Nephron (organoid): ENCODE results near the gene TUT4.
A peak's percentile ranks its signal among the peaks of the same experiment; 100 is the strongest.

Experiments
- H3K27ac Mint-ChIP-seq, 3 experiments: 2 replicates each; pipeline ENCODE4 v1.8.0; 2020; ENCODE audit warnings: mixed read lengths in 3 of 3, mild to moderate bottlenecking in 2 of 3, moderate library complexity in 1 of 3
- H3K27me3 Mint-ChIP-seq: 2 replicates; pipeline ENCODE4 v1.8.0; 2021; ENCODE audit warnings: low read depth, mild to moderate bottlenecking, moderate library complexity, mixed read lengths
- H3K36me3 Mint-ChIP-seq: 2 replicates; pipeline ENCODE4 v1.8.0; 2020; ENCODE audit warnings: low read depth, mixed read lengths
- H3K4me1 Mint-ChIP-seq: 2 replicates; pipeline ENCODE4 v1.8.0; 2020; ENCODE audit warnings: mixed read lengths
- H3K4me3 Mint-ChIP-seq, 3 experiments: 2 replicates each; pipeline ENCODE4 v1.8.0; 2020; ENCODE audit warnings: mild to moderate bottlenecking in 3 of 3, mixed read lengths in 3 of 3, moderate library complexity in 2 of 3
- H3K9me3 Mint-ChIP-seq: 2 replicates; pipeline ENCODE4 v1.8.0; 2020; ENCODE audit warnings: mixed read lengths
- TF ChIP-seq, protein P1 (sequence below), 3 experiments: fragments of 200-600 bp; sonication (generic); IDR thresholded peaks; one replicate each; pipeline ENCODE4 v1.5.0; 2021; ENCODE audit warnings: antibody characterized with exemption in 3 of 3; ENCODE audit not compliant: unreplicated experiment in 3 of 3

TUT4 gene

DNA sequence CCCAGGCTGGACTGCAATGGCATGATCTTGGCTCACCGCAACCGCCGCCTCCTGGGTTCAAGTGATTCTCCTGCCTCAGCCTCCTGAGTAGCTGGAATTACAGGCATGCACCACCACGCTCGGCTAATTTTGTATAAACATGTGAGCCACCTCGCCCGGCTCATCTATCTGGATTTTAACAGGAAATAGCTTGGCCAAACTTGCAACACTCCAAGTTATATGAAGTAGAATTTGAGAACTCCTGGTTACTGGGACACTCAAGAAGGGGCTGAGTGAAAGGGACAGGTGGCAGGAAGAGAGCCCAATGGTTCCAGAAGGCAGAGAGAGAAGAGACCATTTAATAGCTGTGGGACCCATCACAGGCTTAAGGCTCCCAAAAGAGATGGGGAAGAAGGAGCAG lies 46.3 kb upstream of the TUT4 start:
- H3K4me3 Mint-ChIP-seq = peak overlapping the region; percentile 42 to 67 (median 44)
- no peaks in the 10 kb centered on the region for H3K9me3 Mint-ChIP-seq
- no peaks in the 10 kb centered on the region for H3K27me3 Mint-ChIP-seq
- TF ChIP-seq, protein P1, sequence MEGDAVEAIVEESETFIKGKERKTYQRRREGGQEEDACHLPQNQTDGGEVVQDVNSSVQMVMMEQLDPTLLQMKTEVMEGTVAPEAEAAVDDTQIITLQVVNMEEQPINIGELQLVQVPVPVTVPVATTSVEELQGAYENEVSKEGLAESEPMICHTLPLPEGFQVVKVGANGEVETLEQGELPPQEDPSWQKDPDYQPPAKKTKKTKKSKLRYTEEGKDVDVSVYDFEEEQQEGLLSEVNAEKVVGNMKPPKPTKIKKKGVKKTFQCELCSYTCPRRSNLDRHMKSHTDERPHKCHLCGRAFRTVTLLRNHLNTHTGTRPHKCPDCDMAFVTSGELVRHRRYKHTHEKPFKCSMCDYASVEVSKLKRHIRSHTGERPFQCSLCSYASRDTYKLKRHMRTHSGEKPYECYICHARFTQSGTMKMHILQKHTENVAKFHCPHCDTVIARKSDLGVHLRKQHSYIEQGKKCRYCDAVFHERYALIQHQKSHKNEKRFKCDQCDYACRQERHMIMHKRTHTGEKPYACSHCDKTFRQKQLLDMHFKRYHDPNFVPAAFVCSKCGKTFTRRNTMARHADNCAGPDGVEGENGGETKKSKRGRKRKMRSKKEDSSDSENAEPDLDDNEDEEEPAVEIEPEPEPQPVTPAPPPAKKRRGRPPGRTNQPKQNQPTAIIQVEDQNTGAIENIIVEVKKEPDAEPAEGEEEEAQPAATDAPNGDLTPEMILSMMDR (IDR thresholded peaks at IDR 0.05; ENCODE audit: unreplicated experiment in 3 of 3) = no peak
- H3K36me3 Mint-ChIP-seq = no peaks in the 10 kb centered on the region
- peaks cover 41% of the 10 kb centered on the region for H3K4me1 Mint-ChIP-seq
- peak overlapping the region; percentile 10 to 46 (median 45) for H3K27ac Mint-ChIP-seq

DNA sequence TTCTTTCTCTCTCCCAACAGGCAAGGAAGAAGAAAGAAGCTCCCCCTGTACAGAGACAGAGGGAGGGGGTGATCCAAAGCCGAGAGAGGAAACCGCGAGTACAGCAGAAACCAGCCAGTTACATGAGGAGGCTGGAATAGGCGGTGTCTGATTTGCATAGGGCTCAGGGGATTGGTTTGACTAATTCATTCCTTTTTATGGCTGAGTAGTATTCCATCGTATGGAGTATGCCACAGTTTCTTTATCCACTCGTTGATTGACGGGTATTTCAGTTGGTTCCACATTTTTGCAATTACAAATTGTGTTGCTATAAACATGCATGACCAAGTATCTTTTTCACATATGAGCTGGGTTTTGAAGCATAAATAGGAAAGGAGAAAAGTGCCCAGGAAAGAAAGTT lies 45.8 kb upstream of the TUT4 start:
- H3K9me3 Mint-ChIP-seq = no peaks in the 10 kb centered on the region
- TF ChIP-seq, protein P1 (IDR thresholded peaks at IDR 0.05; ENCODE audit: unreplicated experiment in 3 of 3) = no peak
- no peak overlapping the region for H3K4me3 Mint-ChIP-seq
- H3K27ac Mint-ChIP-seq = no peak overlapping the region
- H3K36me3 Mint-ChIP-seq = no peaks in the 10 kb centered on the region
- H3K27me3 Mint-ChIP-seq = no peaks in the 10 kb centered on the region
- peaks cover 36% of the 10 kb centered on the region for H3K4me1 Mint-ChIP-seq

DNA sequence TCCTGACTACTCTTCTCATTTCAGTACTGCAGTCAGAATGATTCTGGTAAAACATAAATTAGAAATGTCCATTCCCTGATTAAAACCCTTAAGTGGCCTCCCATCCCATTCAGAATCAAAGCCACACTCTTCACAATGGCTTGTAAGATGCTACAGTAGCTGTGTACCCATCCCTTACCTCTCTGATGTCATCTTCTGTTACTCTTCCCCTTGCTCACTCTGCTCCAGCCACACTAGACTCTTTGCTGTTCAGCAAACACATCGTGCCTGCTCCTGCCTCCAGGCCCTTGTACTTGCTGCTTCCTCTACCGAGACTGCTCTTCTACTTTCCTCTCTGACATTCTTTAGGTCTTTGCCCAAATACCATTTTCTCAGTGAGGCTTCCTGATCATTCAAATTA lies 45.0 kb upstream of the TUT4 start:
- TF ChIP-seq, protein P1 (IDR thresholded peaks at IDR 0.05; ENCODE audit: unreplicated experiment in 3 of 3) = no peak
- Mint-ChIP-seq H3K4me1 (peaks cover 30% of the 10 kb centered on the region), H3K27ac (no peak overlapping the region), H3K9me3 (no peaks in the 10 kb centered on the region), H3K36me3 (no peaks in the 10 kb centered on the region), H3K27me3 (no peaks in the 10 kb centered on the region), H3K4me3 (no peak overlapping the region)

DNA sequence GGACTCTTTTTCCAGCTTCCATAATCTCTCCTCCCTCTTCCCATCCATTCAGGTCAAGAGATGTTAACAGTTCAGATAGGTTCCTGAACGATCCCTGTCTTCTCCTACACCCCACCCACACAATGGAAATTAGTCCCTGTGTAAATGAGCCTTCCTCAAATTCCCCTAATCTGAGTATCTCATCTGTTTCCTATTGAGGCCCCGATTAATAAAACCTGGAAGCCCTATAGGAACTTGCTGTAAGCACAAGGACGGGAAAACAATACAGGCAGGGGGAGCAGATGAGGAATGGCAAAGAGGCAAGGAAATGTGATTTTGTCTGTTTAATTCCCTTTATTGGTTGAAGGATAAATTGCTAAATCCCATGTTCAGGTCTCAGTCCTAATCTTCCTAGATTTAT lies 42.2 kb upstream of the TUT4 start:
- Mint-ChIP-seq H3K4me3 (no peak overlapping the region), H3K4me1 (peaks cover 36% of the 10 kb centered on the region), H3K27me3 (no peaks in the 10 kb centered on the region), H3K27ac (peak overlapping the region in 1 of 3 experiments; percentile 11), H3K36me3 (no peaks in the 10 kb centered on the region), H3K9me3 (no peaks in the 10 kb centered on the region)
- TF ChIP-seq, protein P1 (IDR thresholded peaks at IDR 0.05; ENCODE audit: unreplicated experiment in 3 of 3) = no peak

DNA sequence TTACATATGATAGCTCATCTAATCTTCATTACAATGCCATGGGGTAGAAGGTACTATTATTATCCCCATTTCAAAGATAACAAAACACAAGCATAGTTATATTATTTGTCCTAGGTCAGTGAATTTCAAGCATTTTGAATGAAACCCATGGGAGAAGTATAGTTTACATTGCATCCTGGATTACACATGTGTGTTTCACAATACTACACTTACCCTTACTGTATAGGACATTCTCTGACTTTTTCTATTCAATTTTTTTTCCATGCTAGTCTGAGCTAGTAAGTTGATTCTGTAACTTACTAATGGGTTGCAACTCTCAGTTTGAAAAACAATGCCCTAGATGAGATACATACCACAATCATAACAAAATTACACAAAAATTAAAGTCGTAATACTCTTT lies 40.6 kb upstream of the TUT4 start:
- no peaks in the 10 kb centered on the region for H3K36me3 Mint-ChIP-seq
- no peak overlapping the region for H3K27ac Mint-ChIP-seq
- no peaks in the 10 kb centered on the region for H3K9me3 Mint-ChIP-seq
- H3K4me3 Mint-ChIP-seq = no peak overlapping the region
- TF ChIP-seq, protein P1 (IDR thresholded peaks at IDR 0.05; ENCODE audit: unreplicated experiment in 3 of 3) = no peak
- peaks cover 32% of the 10 kb centered on the region for H3K4me1 Mint-ChIP-seq
- no peaks in the 10 kb centered on the region for H3K27me3 Mint-ChIP-seq

DNA sequence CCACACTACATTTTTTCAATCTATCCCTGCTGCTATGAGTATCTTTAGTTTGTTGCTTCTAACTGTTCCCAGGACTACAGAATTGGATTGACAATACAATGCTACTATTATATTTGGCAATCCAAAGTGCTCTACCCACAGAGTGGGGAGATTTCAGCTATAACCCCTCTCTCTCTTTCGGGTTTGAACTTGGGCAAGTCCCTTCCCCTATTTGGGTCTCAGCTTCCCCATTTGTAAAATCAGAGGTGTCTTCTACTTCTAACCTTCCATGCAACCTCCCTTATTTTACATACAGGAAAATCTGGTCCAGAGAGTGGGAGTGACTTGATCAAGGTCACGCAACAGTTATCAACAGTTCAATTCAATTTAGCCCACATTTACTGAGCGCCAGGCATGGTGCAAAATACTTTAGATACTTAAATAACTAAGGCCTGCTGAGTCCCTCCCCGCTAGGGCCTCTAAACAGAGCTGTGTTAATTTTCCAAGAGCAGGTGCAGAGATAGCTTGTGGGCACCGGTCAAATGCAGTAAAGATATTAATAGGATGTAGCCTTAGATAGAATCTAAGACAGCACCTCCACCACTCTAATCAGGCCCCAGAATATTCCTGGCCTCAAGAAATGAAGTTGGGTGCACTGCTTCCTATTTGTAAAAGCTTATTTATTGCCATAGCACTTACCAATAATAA lies 39.9 kb upstream of the TUT4 start:
- TF ChIP-seq, protein P1 (IDR thresholded peaks at IDR 0.05; ENCODE audit: unreplicated experiment in 3 of 3) = no peak
- H3K36me3 Mint-ChIP-seq = no peaks in the 10 kb centered on the region
- H3K27me3 Mint-ChIP-seq = no peaks in the 10 kb centered on the region
- peak overlapping the region in 2 of 3 experiments; percentile 10 to 70 for H3K27ac Mint-ChIP-seq
- peaks cover 32% of the 10 kb centered on the region for H3K4me1 Mint-ChIP-seq
- peak overlapping the region in 1 of 3 experiments; percentile 11 for H3K4me3 Mint-ChIP-seq
- H3K9me3 Mint-ChIP-seq = no peaks in the 10 kb centered on the region
